Measurements from ENCODE around the gene OPCML. TPM values are rescaled to one million over a fixed set of nuclear protein-coding genes. Genes with fewer than 3 reads are reported as not detected.

Gene OPCML
- total RNA-seq, 2 donors from 2014 or later = 0.04 TPM; not detected in 1

DNA sequence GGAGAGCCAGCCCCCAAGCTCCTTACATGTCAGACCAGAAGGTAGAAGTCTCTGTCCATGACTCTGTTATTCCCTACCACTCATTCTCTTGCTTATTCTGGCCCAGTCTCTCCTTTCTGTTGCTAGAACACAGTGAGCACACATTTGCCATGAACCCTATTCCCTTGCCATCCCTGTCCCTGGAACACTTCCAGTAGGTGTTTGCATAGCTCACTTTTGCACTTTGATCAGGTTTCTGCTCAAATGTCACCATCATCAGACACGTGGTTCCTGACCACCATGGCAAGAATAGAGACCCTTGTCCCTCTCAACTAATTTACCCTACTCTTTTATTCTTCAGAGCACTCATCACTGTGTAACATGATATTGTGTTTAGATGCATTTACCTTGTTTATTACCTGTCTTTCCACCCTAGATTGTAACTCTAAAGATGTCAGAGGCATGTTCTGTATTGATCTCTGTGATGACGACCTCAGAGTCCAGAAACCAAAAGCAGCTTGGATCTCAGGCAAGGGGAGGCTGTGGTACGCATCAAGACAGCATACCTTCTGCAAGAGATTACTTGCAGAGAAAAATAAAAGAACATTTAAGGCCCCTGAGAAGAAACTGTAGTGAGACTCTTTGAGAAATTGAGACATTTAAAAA lies 606.4 kb downstream of the OPCML start:
- Histone ChIP-seq H3K9me3 (no peaks in the 10 kb centered on the region), H3K4me3 (no peak overlapping the region), H3K27me3 (no peaks in the 10 kb centered on the region), H3K4me1 (no peaks in the 10 kb centered on the region), H3K36me3 (no peaks in the 10 kb centered on the region), H3K27ac (no peak overlapping the region)
- TF ChIP-seq CTCF (IDR thresholded peaks at IDR 0.05) = no peak
- no peak for DNase-seq (ENCODE audit: low spot score)

DNA sequence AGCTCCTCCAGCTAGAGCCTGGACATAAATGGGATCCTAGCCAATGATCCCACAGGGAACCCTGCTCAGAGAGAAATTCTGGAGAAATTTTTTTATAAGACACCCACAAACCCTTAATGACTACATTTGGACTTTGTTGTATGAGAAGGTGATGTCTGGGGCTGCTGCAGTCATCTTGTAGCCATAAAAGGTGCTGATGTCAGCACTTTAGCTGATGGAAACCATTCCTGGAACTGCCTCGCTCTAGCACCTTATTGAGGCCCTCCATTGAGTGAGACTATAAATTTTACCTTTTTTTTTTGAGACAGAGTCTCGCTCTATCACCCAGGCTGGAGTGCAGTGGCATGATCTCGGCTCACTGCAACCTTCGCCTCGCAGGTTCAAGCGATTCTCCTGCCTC lies 610.7 kb downstream of the OPCML start:
- Histone ChIP-seq H3K4me3 (no peak overlapping the region), H3K36me3 (no peaks in the 10 kb centered on the region), H3K27me3 (no peaks in the 10 kb centered on the region), H3K9me3 (no peaks in the 10 kb centered on the region), H3K4me1 (no peaks in the 10 kb centered on the region), H3K27ac (no peak overlapping the region)
- no peak for TF ChIP-seq CTCF (IDR thresholded peaks at IDR 0.05)
- DNase-seq (ENCODE audit: low spot score) = no peak

- no peak overlapping the region for H3K27ac ChIP-seq
- H3K9me3 ChIP-seq = no peaks in the 10 kb centered on the region
- no peak for TF ChIP-seq CTCF (IDR thresholded peaks at IDR 0.05)
- H3K4me3 ChIP-seq = no peak overlapping the region
- no peaks in the 10 kb centered on the region for H3K4me1 ChIP-seq
- H3K27me3 ChIP-seq = no peaks in the 10 kb centered on the region
- DNase-seq (ENCODE audit: low spot score) = no peak
- H3K36me3 ChIP-seq = no peaks in the 10 kb centered on the region
Observed at GRCh38 chr11:132920451-132921096, 611.7 kb downstream of the OPCML start.

GRCh38 chr11:132914600-132914999 lies 617.7 kb downstream of the OPCML start:
- Histone ChIP-seq H3K36me3 (no peaks in the 10 kb centered on the region), H3K4me1 (no peaks in the 10 kb centered on the region), H3K4me3 (no peak overlapping the region), H3K27ac (no peak overlapping the region), H3K9me3 (no peaks in the 10 kb centered on the region), H3K27me3 (no peaks in the 10 kb centered on the region)
- no peak for DNase-seq (ENCODE audit: low spot score)
- no peak for TF ChIP-seq CTCF (IDR thresholded peaks at IDR 0.05)

DNA sequence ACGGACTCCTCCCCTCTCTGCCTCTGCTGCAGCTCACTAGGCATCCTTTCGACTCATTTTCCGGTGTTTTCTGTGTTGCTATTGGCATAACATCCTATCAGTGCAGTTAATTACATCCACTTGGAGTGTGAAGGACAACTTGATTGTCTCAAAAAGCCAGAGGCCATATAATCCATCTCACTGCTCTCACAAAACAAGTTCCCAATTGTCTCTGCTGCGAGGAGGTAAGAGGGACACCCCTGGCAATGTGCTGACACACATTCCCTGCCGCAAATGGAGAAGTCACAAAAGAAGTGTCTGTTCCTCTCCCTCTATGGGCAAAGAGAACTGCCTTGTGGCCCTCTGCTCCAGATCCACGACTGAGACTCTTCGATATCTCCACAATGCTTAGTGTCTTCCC lies 618.4 kb downstream of the OPCML start:
- H3K4me3 ChIP-seq = no peak overlapping the region
- DNase-seq (ENCODE audit: low spot score) = no peak

More for the DNA sequence above, 618.4 kb downstream of the OPCML start:
- no peaks in the 10 kb centered on the region for H3K27me3 ChIP-seq
- H3K4me1 ChIP-seq = no peaks in the 10 kb centered on the region
- H3K27ac ChIP-seq = no peak overlapping the region
- no peaks in the 10 kb centered on the region for H3K36me3 ChIP-seq
- TF ChIP-seq CTCF (IDR thresholded peaks at IDR 0.05) = no peak
- H3K9me3 ChIP-seq = no peaks in the 10 kb centered on the region
